ENCODE measurements around the gene ZNF621.

The ZNF621 gene

GRCh38 chr3:40576396-40576795 is 51.6 kb downstream of the ZNF621 start:
- Histone ChIP-seq H3K79me2 (ENCODE audit: insufficient read depth, low read length) (no peaks in the 10 kb centered on the region), H2AFZ (ENCODE audit: low read length) (no peak overlapping the region), H3K27me3 (ENCODE audit: insufficient read depth, low read length) (no peaks in the 10 kb centered on the region), H3K4me2 (ENCODE audit: low read length) (no peak overlapping the region), H3K4me3 (ENCODE audit: low read depth, low read length, poor library complexity, severe bottlenecking) (no peak overlapping the region), H3K9ac (ENCODE audit: low read length) (no peak overlapping the region), H3K4me1 (ENCODE audit: insufficient read depth, low read length, severe bottlenecking) (no peaks in the 10 kb centered on the region), H3K36me3 (ENCODE audit: insufficient read depth, low read length) (no peaks in the 10 kb centered on the region), H3F3A (ENCODE audit: insufficient read depth, low read length) (no peaks in the 10 kb centered on the region), H3K9me2 (ENCODE audit: low read depth, low read length) (no peaks in the 10 kb centered on the region), H3K9me3 (ENCODE audit: low read length) (no peaks in the 10 kb centered on the region), H3K27ac (ENCODE audit: low read depth, low read length, poor library complexity, severe bottlenecking) (no peak overlapping the region), H4K20me1 (ENCODE audit: insufficient read depth, low read length) (no peaks in the 10 kb centered on the region)
- no peak for TF ChIP-seq EZH2 (IDR thresholded peaks at IDR 0.05; ENCODE audit: borderline replicate concordance, low read length)
- TF ChIP-seq, protein P1, sequence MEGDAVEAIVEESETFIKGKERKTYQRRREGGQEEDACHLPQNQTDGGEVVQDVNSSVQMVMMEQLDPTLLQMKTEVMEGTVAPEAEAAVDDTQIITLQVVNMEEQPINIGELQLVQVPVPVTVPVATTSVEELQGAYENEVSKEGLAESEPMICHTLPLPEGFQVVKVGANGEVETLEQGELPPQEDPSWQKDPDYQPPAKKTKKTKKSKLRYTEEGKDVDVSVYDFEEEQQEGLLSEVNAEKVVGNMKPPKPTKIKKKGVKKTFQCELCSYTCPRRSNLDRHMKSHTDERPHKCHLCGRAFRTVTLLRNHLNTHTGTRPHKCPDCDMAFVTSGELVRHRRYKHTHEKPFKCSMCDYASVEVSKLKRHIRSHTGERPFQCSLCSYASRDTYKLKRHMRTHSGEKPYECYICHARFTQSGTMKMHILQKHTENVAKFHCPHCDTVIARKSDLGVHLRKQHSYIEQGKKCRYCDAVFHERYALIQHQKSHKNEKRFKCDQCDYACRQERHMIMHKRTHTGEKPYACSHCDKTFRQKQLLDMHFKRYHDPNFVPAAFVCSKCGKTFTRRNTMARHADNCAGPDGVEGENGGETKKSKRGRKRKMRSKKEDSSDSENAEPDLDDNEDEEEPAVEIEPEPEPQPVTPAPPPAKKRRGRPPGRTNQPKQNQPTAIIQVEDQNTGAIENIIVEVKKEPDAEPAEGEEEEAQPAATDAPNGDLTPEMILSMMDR (IDR thresholded peaks at IDR 0.05; ENCODE audit: low read length): no peak

DNA sequence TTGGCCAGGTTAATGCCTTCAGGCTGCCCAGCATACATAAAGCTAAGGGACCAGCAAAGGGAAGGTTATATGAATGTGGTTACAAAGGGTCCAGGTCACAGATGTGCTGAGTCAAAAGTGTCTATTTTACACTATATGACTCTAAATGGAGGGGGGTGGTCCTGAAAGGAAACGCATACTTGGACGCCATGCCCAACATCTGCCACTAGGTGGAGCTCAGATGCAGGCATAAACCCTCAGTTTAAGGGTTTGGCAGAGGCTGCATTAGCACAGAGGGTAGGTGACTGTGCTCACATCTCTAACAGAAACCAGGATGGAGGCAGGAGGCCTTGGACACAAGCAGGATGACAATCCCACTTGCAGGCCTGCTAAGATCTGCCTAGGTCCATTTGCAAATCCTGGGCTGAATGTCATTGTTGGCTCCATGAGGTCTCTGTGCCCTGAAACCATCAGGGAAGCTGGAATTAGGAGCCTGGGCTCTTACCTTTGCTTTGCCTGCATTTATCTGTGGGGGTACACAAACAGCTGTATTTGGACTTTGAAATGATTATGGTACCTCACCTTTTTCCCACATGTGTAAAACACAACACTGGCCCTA is 55.8 kb downstream of the ZNF621 start:
- Histone ChIP-seq H3F3A (ENCODE audit: insufficient read depth, low read length) (no peaks in the 10 kb centered on the region), H3K79me2 (ENCODE audit: insufficient read depth, low read length) (no peaks in the 10 kb centered on the region), H2AFZ (ENCODE audit: low read length) (no peak overlapping the region), H3K4me2 (ENCODE audit: low read length) (no peak overlapping the region), H3K4me3 (ENCODE audit: low read depth, low read length, poor library complexity, severe bottlenecking) (no peak overlapping the region), H3K27me3 (ENCODE audit: insufficient read depth, low read length) (no peaks in the 10 kb centered on the region), H3K9me2 (ENCODE audit: low read depth, low read length) (no peaks in the 10 kb centered on the region), H4K20me1 (ENCODE audit: insufficient read depth, low read length) (no peaks in the 10 kb centered on the region), H3K9ac (ENCODE audit: low read length) (no peak overlapping the region), H3K9me3 (ENCODE audit: low read length) (no peaks in the 10 kb centered on the region), H3K27ac (ENCODE audit: low read depth, low read length, poor library complexity, severe bottlenecking) (no peak overlapping the region), H3K4me1 (ENCODE audit: insufficient read depth, low read length, severe bottlenecking) (no peaks in the 10 kb centered on the region), H3K36me3 (ENCODE audit: insufficient read depth, low read length) (no peaks in the 10 kb centered on the region)
- TF ChIP-seq, protein P1 (IDR thresholded peaks at IDR 0.05; ENCODE audit: low read length): peak; percentile 95
- TF ChIP-seq EZH2 (IDR thresholded peaks at IDR 0.05; ENCODE audit: borderline replicate concordance, low read length): no peak

- no peak overlapping the region for H3K4me2 ChIP-seq (ENCODE audit: low read length)
- no peaks in the 10 kb centered on the region for H3K9me2 ChIP-seq (ENCODE audit: low read depth, low read length)
- no peak overlapping the region for H3K27ac ChIP-seq (ENCODE audit: low read depth, low read length, poor library complexity, severe bottlenecking)
- no peaks in the 10 kb centered on the region for H3K27me3 ChIP-seq (ENCODE audit: insufficient read depth, low read length)
- TF ChIP-seq, protein P1 (IDR thresholded peaks at IDR 0.05; ENCODE audit: low read length): no peak
- no peak for TF ChIP-seq EZH2 (IDR thresholded peaks at IDR 0.05; ENCODE audit: borderline replicate concordance, low read length)
- no peaks in the 10 kb centered on the region for H3F3A ChIP-seq (ENCODE audit: insufficient read depth, low read length)
- no peak overlapping the region for H3K9ac ChIP-seq (ENCODE audit: low read length)
- no peak overlapping the region for H2AFZ ChIP-seq (ENCODE audit: low read length)
- H3K79me2 ChIP-seq (ENCODE audit: insufficient read depth, low read length): no peaks in the 10 kb centered on the region
- no peaks in the 10 kb centered on the region for H3K9me3 ChIP-seq (ENCODE audit: low read length)
- H3K36me3 ChIP-seq (ENCODE audit: insufficient read depth, low read length): no peaks in the 10 kb centered on the region
- H3K4me3 ChIP-seq (ENCODE audit: low read depth, low read length, poor library complexity, severe bottlenecking): no peak overlapping the region
- no peaks in the 10 kb centered on the region for H3K4me1 ChIP-seq (ENCODE audit: insufficient read depth, low read length, severe bottlenecking)
- H4K20me1 ChIP-seq (ENCODE audit: insufficient read depth, low read length): no peaks in the 10 kb centered on the region
Measured at GRCh38 chr3:40581166-40581565, 56.4 kb downstream of the ZNF621 start.
